Lower leg skin (tissue), 4 donors: ENCODE results near the gene IQGAP3. TPM values are rescaled to one million over a fixed set of nuclear protein-coding genes. Genes with fewer than 3 reads are reported as not detected.

ENCODE experiments used
- DNase-seq, 2 donors: peaks; one replicate each; pipeline ENCODE4 v3.0.0-alpha.2; 2019; ENCODE audit warnings: low spot score in 2 of 2
- H3K4me3 ChIP-seq: fragments of 200-600 bp; sonication (generic); 2 replicates; pipeline ENCODE4 v1.5.1; 2017; ENCODE audit warnings: mild to moderate bottlenecking, low read depth; ENCODE audit not compliant: poor library complexity, severe bottlenecking
- CTCF ChIP-seq, 3 donors: fragments of 450-650 bp; IDR thresholded peaks; one replicate each; pipeline ENCODE4 v1.5.1; 2016; ENCODE audit warnings: antibody characterized with exemption in 3 of 3, mild to moderate bottlenecking in 3 of 3, moderate library complexity in 2 of 3
- POLR2A ChIP-seq, 2 donors: fragments of 450-650 bp; IDR thresholded peaks; one replicate each; pipeline ENCODE4 v1.6.1; 2016 to 2017; ENCODE audit warnings: antibody characterized with exemption in 2 of 2, mild to moderate bottlenecking in 1 of 2, moderate library complexity in 1 of 2
- WGBS, 2 donors: methylation state at CpG; one replicate each; pipeline ENCODE4 v1.1.5; 2018; 5-methylcytosine and 5-hydroxymethylcytosine counted together
- intact Hi-C: fragments of 100-400 bp; cut with DNase I; formaldehyde crosslinking; loops from one replicate; pipeline ENCODE4 v1.15.0; 2023; ENCODE audit warnings: low total_unique reads
- total RNA-seq, 4 donors: library from RNA; depleted of rRNA; stranded (reverse); fragments of >200 nt; gene quantifications; one replicate each; pipeline ENCODE4 v1.1.0, GENCODE V29; 2016

IQGAP3 gene
- total RNA-seq, 4 donors from 2014 or later, result 0.98 to 3.0 (median 2.1) TPM

- DNase-seq, result no peak
- no peak overlapping the region for H3K4me3 ChIP-seq
- intact Hi-C loops, result no loop called here
- TF ChIP-seq CTCF (IDR thresholded peaks at IDR 0.05), result no peak
- TF ChIP-seq POLR2A (IDR thresholded peaks at IDR 0.05), result no peak
- 80 to 84% methylated on average over 2 of the region's 2 CpGs for WGBS, 2 donors
Measured at GRCh38 chr1:156527584-156527983, 44.8 kb downstream of the IQGAP3 start.

- TF ChIP-seq CTCF (IDR thresholded peaks at IDR 0.05), result no peak
- TF ChIP-seq POLR2A (IDR thresholded peaks at IDR 0.05), result no peak
- no peak overlapping the region for H3K4me3 ChIP-seq
- 88 to 96% methylated on average over 2 of the region's 2 CpGs for WGBS, 2 donors
- intact Hi-C loops, result no loop called here
- no peak for DNase-seq
Measured at GRCh38 chr1:156525856-156526489, 46.4 kb downstream of the IQGAP3 start.

GRCh38 chr1:156525071-156525501, 47.3 kb downstream of the IQGAP3 start:
- WGBS, 2 donors, result 35 to 45% methylated on average over 6 of the region's 6 CpGs
- intact Hi-C loops, result no loop called here
- no peak overlapping the region for H3K4me3 ChIP-seq
- TF ChIP-seq POLR2A (IDR thresholded peaks at IDR 0.05) (no peak), CTCF (IDR thresholded peaks at IDR 0.05) (no peak)
- no peak for DNase-seq

GRCh38 chr1:156524481-156524869, 47.9 kb downstream of the IQGAP3 start:
- no peak for DNase-seq
- TF ChIP-seq CTCF (IDR thresholded peaks at IDR 0.05) (no peak), POLR2A (IDR thresholded peaks at IDR 0.05) (no peak)
- intact Hi-C loops, result no loop called here
- 66 to 72% methylated on average over 3 of the region's 3 CpGs for WGBS, 2 donors
- no peak overlapping the region for H3K4me3 ChIP-seq

- intact Hi-C loops, result no loop called here
- TF ChIP-seq POLR2A (IDR thresholded peaks at IDR 0.05) (no peak), CTCF (IDR thresholded peaks at IDR 0.05) (no peak)
- no peak overlapping the region for H3K4me3 ChIP-seq
- DNase-seq, result no peak
- 71 to 87% methylated on average over 2 of the region's 2 CpGs for WGBS, 2 donors
Measured at GRCh38 chr1:156523801-156524480, 48.4 kb downstream of the IQGAP3 start.
